CD4-positive, alpha-beta T cell (primary cell): ENCODE data around the gene TMEFF2. TPM values are rescaled to one million over a fixed set of nuclear protein-coding genes. Genes with fewer than 3 reads are reported as not detected.

ENCODE experiments used
- ATAC-seq: fragments of 200-7000 bp; cut with Tn5 transposase; one replicate; pipeline ENCODE4 v1.10.0; 2022; ENCODE audit warnings: mild to moderate bottlenecking; ENCODE audit not compliant: poor library complexity
- CTCF ChIA-PET: fragments of 350-600 bp; sonication (Branson Sonifier 250); formaldehyde crosslinking; loops from one replicate; lab custom pipeline; 2021; ENCODE audit warnings: antibody characterized with exemption, inconsistent platforms; lab: Charles Lee
- POLR2A ChIA-PET: fragments of 350-600 bp; sonication (Branson Sonifier 250); formaldehyde crosslinking; loops from one replicate; lab custom pipeline; 2021; ENCODE audit warnings: antibody characterized with exemption, inconsistent platforms; lab: Charles Lee
- DNase-seq, 14 experiments: peaks; one replicate each; pipeline ENCODE4 v3.0.0-alpha.2; 2013 to 2020; ENCODE audit warnings: mixed read lengths in 2 of 14
- H3K27ac ChIP-seq, 2 donors: one replicate each; pipeline versions ENCODE4 v1.5.1 to v1.7.0; 2013; ENCODE audit warnings: low read length in 2 of 2, low read depth in 1 of 2, mild to moderate bottlenecking in 1 of 2
- H3K27me3 ChIP-seq, 2 experiments: 1 replicate in 1 of 2; 2 replicates in 1 of 2; pipeline versions ENCODE4 v1.6.1 to v1.7.0; 2013; ENCODE audit warnings: low read length in 2 of 2, control low read depth in 1 of 2, mild to moderate bottlenecking in 1 of 2, moderate library complexity in 1 of 2; ENCODE audit not compliant: insufficient read depth in 2 of 2, control insufficient read depth in 1 of 2
- H3K36me3 ChIP-seq: one replicate; pipeline ENCODE4 v1.6.1; 2013; ENCODE audit warnings: low read length, control low read depth; ENCODE audit not compliant: insufficient read depth
- H3K4me1 ChIP-seq: one replicate; pipeline ENCODE4 v1.6.1; 2013; ENCODE audit warnings: low read length, control low read depth; ENCODE audit not compliant: insufficient read depth
- H3K4me3 ChIP-seq: one replicate; pipeline ENCODE4 v1.5.1; 2013; ENCODE audit warnings: mild to moderate bottlenecking, low read length, moderate library complexity
- H3K9me3 ChIP-seq, 2 experiments: 1 replicate in 1 of 2; 2 replicates in 1 of 2; pipeline versions ENCODE4 v1.6.1 to v1.7.0; 2013; ENCODE audit warnings: low read length in 2 of 2, mild to moderate bottlenecking in 2 of 2, control low read depth in 1 of 2, moderate library complexity in 1 of 2; ENCODE audit not compliant: control insufficient read depth in 1 of 2, insufficient read depth in 1 of 2
- H3K27ac Mint-ChIP-seq: one replicate; pipeline ENCODE4 v1.8.0; 2020; ENCODE audit warnings: mixed read lengths
- H3K27me3 Mint-ChIP-seq: one replicate; pipeline ENCODE4 v1.8.0; 2021; ENCODE audit warnings: mixed read lengths
- H3K36me3 Mint-ChIP-seq: one replicate; pipeline ENCODE4 v1.8.0; 2021; ENCODE audit warnings: low read depth, mixed read lengths
- H3K4me1 Mint-ChIP-seq: one replicate; pipeline ENCODE4 v1.8.0; 2021; ENCODE audit warnings: low read depth, mixed read lengths
- H3K4me3 Mint-ChIP-seq: one replicate; pipeline ENCODE4 v1.8.0; 2020; ENCODE audit warnings: mild to moderate bottlenecking, mixed read lengths
- H3K9me3 Mint-ChIP-seq: one replicate; pipeline ENCODE4 v1.8.0; 2020; ENCODE audit warnings: mixed read lengths
- CTCF ChIP-seq: fragments of 200-600 bp; IDR thresholded peaks from one replicate; pipeline ENCODE4 v1.8.0; 2022; ENCODE audit warnings: antibody characterized with exemption, mild to moderate bottlenecking
- intact Hi-C, 2 experiments: fragments of 100-400 bp; cut with DNase I in 1 of 2; cut with micrococcal nuclease in 1 of 2; formaldehyde crosslinking; loops; one replicate each; pipeline versions ENCODE4 v1.15.1 to v1.9.0; 2023 to 2025; cut with DNase I, micrococcal nuclease
- total RNA-seq, 174 experiments: library from RNA in 2 of 174; stranded (reverse) in 2 of 174; gene quantifications; one replicate each; pipeline ENCODE4 v1.2.3 and lab custom pipeline; 2021 to 2026

TMEFF2 gene
- total RNA-seq, 2 experiments from 2014 or later = not detected

GRCh38 chr2:191933307-191934105 is 261.2 kb downstream of the TMEFF2 start:
- no peak for ATAC-seq
- no peak overlapping the region for H3K27ac Mint-ChIP-seq
- peaks cover 29% of the 10 kb centered on the region for H3K27me3 Mint-ChIP-seq
- intact Hi-C loops = no loop called here
- POLR2A ChIA-PET = no interaction called here
- H3K36me3 Mint-ChIP-seq = no peaks in the 10 kb centered on the region
- H3K4me1 Mint-ChIP-seq = no peaks in the 10 kb centered on the region
- no peaks in the 10 kb centered on the region for H3K9me3 Mint-ChIP-seq
- no peaks in the 10 kb centered on the region for H3K4me1 ChIP-seq
- no peak overlapping the region for H3K27ac ChIP-seq
- no peaks in the 10 kb centered on the region for H3K9me3 ChIP-seq
- no peaks in the 10 kb centered on the region for H3K27me3 ChIP-seq
- no peak overlapping the region for H3K4me3 Mint-ChIP-seq
- TF ChIP-seq CTCF = no peak
- no peaks in the 10 kb centered on the region for H3K36me3 ChIP-seq
- no peak for DNase-seq
- H3K4me3 ChIP-seq = no peak overlapping the region
- CTCF ChIA-PET = no interaction called here

- no peaks in the 10 kb centered on the region for H3K9me3 Mint-ChIP-seq
- Histone ChIP-seq H3K27me3 (no peaks in the 10 kb centered on the region), H3K4me3 (no peak overlapping the region), H3K9me3 (no peaks in the 10 kb centered on the region), H3K36me3 (no peaks in the 10 kb centered on the region), H3K4me1 (no peaks in the 10 kb centered on the region), H3K27ac (no peak overlapping the region)
- H3K27ac Mint-ChIP-seq = no peak overlapping the region
- peaks cover 29% of the 10 kb centered on the region for H3K27me3 Mint-ChIP-seq
- ATAC-seq = no peak
- no peaks in the 10 kb centered on the region for H3K36me3 Mint-ChIP-seq
- DNase-seq = no peak
- no peak overlapping the region for H3K4me3 Mint-ChIP-seq
- intact Hi-C loops = no loop called here
- TF ChIP-seq CTCF = no peak
- CTCF ChIA-PET = no interaction called here
- POLR2A ChIA-PET = no interaction called here
- H3K4me1 Mint-ChIP-seq = no peaks in the 10 kb centered on the region
Measured at GRCh38 chr2:191932286-191932685, 262.4 kb downstream of the TMEFF2 start.

GRCh38 chr2:191931329-191931728 is 263.4 kb downstream of the TMEFF2 start:
- ATAC-seq (no peak), DNase-seq (no peak)
- no peak overlapping the region for H3K27ac ChIP-seq
- no peak overlapping the region for H3K4me3 ChIP-seq
- no peaks in the 10 kb centered on the region for H3K36me3 Mint-ChIP-seq
- H3K9me3 ChIP-seq = no peaks in the 10 kb centered on the region
- no peaks in the 10 kb centered on the region for H3K4me1 Mint-ChIP-seq
- no peaks in the 10 kb centered on the region for H3K4me1 ChIP-seq
- intact Hi-C loops = no loop called here
- H3K36me3 ChIP-seq = no peaks in the 10 kb centered on the region
- no peaks in the 10 kb centered on the region for H3K27me3 ChIP-seq
- H3K9me3 Mint-ChIP-seq = no peaks in the 10 kb centered on the region
- no peak overlapping the region for H3K4me3 Mint-ChIP-seq
- ChIA-PET POLR2A (no interaction called here), CTCF (no interaction called here)
- no peak overlapping the region for H3K27ac Mint-ChIP-seq
- TF ChIP-seq CTCF = no peak
- H3K27me3 Mint-ChIP-seq = peaks cover 26% of the 10 kb centered on the region
